H9 (cell line): Measurements from ENCODE around the gene ZMAT2. TPM values are rescaled to one million over a fixed set of nuclear protein-coding genes. Genes with fewer than 3 reads are reported as not detected.

Source experiments
- DNase-seq: peaks from one replicate; pipeline ENCODE4 v3.0.0-alpha.2; 2017
- H2AFZ ChIP-seq: one replicate; pipeline ENCODE4 v1.6.1; 2013; ENCODE audit warnings: mild to moderate bottlenecking, low read length, control low read depth, moderate library complexity
- H2AK5ac ChIP-seq: 2 replicates; pipeline ENCODE4 v1.6.1; 2013; ENCODE audit warnings: low read length, control low read depth, mixed read lengths; ENCODE audit not compliant: insufficient read length
- H2BK120ac ChIP-seq: one replicate; pipeline ENCODE4 v1.6.1; 2013; ENCODE audit warnings: low read depth, mild to moderate bottlenecking, low read length, control low read depth, inconsistent platforms; ENCODE audit not compliant: poor library complexity, severe bottlenecking
- H2BK12ac ChIP-seq: 2 replicates; pipeline ENCODE4 v1.6.1; 2013; ENCODE audit warnings: low read length, control low read depth, mixed read lengths, low read depth; ENCODE audit not compliant: insufficient read length
- H2BK15ac ChIP-seq: 2 replicates; pipeline ENCODE4 v1.6.1; 2013; ENCODE audit warnings: low read depth, low read length, control low read depth
- H2BK20ac ChIP-seq: one replicate; pipeline ENCODE4 v1.6.1; 2013; ENCODE audit warnings: low read depth, mild to moderate bottlenecking, low read length, control low read depth, inconsistent platforms; ENCODE audit not compliant: poor library complexity, severe bottlenecking
- H2BK5ac ChIP-seq: 2 replicates; pipeline ENCODE4 v1.6.1; 2013; ENCODE audit warnings: low read length, control low read depth, mixed read lengths; ENCODE audit not compliant: insufficient read length
- H3K14ac ChIP-seq: 2 replicates; pipeline ENCODE4 v1.6.1; 2013; ENCODE audit warnings: low read length, control low read depth; ENCODE audit not compliant: insufficient read depth
- H3K18ac ChIP-seq: 2 replicates; pipeline ENCODE4 v1.6.1; 2013; ENCODE audit warnings: low read depth, mild to moderate bottlenecking, mixed read lengths, low read length, control low read depth; ENCODE audit not compliant: insufficient read length
- H3K23ac ChIP-seq: 2 replicates; pipeline ENCODE4 v1.6.1; 2013; ENCODE audit warnings: low read length, control low read depth, mixed read lengths, low read depth; ENCODE audit not compliant: insufficient read length
- H3K23me2 ChIP-seq: 2 replicates; pipeline ENCODE4 v1.6.1; 2013; ENCODE audit warnings: low read depth, mild to moderate bottlenecking, mixed read lengths, low read length, control low read depth; ENCODE audit not compliant: insufficient read length, poor library complexity, severe bottlenecking
- H3K27ac ChIP-seq: 2 replicates; pipeline ENCODE4 v1.5.1; 2013; ENCODE audit warnings: low read length, control low read depth, mixed read lengths, low read depth; ENCODE audit not compliant: insufficient read length
- H3K27me3 ChIP-seq: 2 replicates; pipeline ENCODE4 v1.6.1; 2013; ENCODE audit warnings: low read length, control low read depth, inconsistent platforms; ENCODE audit not compliant: insufficient read depth
- H3K4ac ChIP-seq: 2 replicates; pipeline ENCODE4 v1.6.1; 2013; ENCODE audit warnings: low read depth, mild to moderate bottlenecking, control low read depth, inconsistent platforms, low read length, moderate library complexity
- H3K4me1 ChIP-seq: 2 replicates; pipeline ENCODE4 v1.6.1; 2013; ENCODE audit warnings: low read length, control low read depth, inconsistent platforms; ENCODE audit not compliant: insufficient read depth
- H3K4me2 ChIP-seq: 2 replicates; pipeline ENCODE4 v1.6.1; 2013; ENCODE audit warnings: low read length, control low read depth, mixed read lengths; ENCODE audit not compliant: insufficient read length, insufficient read depth
- H3K56ac ChIP-seq: 2 replicates; pipeline ENCODE4 v1.6.1; 2013; ENCODE audit warnings: low read depth, mild to moderate bottlenecking, mixed read lengths, low read length, control low read depth; ENCODE audit not compliant: insufficient read length
- H3K79me1 ChIP-seq: 2 replicates; pipeline ENCODE4 v1.6.1; 2013; ENCODE audit warnings: low read depth, mild to moderate bottlenecking, moderate library complexity, low read length, control low read depth, inconsistent platforms; ENCODE audit not compliant: insufficient read depth, poor library complexity, severe bottlenecking
- H3K79me2 ChIP-seq: 2 replicates; pipeline ENCODE4 v1.6.1; 2013; ENCODE audit warnings: low read length, control low read depth, inconsistent platforms; ENCODE audit not compliant: insufficient read depth
- H3K9ac ChIP-seq: 2 replicates; pipeline ENCODE4 v1.6.1; 2013; ENCODE audit warnings: low read length, control low read depth, mixed read lengths; ENCODE audit not compliant: insufficient read length; ENCODE audit errors: extremely low read depth
- H3K9me3 ChIP-seq: one replicate; pipeline ENCODE4 v1.6.1; 2013; ENCODE audit warnings: low read depth, low read length, inconsistent platforms; ENCODE audit not compliant: control insufficient read depth
- H3T11ph ChIP-seq: one replicate; pipeline ENCODE4 v1.6.1; 2013; ENCODE audit warnings: mild to moderate bottlenecking, low read length, control low read depth, inconsistent platforms
- H4K20me1 ChIP-seq: one replicate; pipeline ENCODE4 v1.6.1; 2013; ENCODE audit not compliant: control insufficient read depth, insufficient read length, insufficient read depth
- H4K5ac ChIP-seq: 2 replicates; pipeline ENCODE4 v1.6.1; 2013; ENCODE audit warnings: low read depth, mild to moderate bottlenecking, mixed read lengths, low read length, control low read depth; ENCODE audit not compliant: insufficient read length
- H4K8ac ChIP-seq: replicated peaks from 2 replicates; pipeline ENCODE4 v1.6.1; 2013; ENCODE audit warnings: low read length, control low read depth, mixed read lengths, low read depth; ENCODE audit not compliant: insufficient read length
- H4K91ac ChIP-seq: 2 replicates; pipeline ENCODE4 v1.6.1; 2013; ENCODE audit warnings: low read depth, mild to moderate bottlenecking, moderate library complexity, mixed read lengths, low read length, control low read depth; ENCODE audit not compliant: insufficient read length
- H3K27ac Mint-ChIP-seq, 3 experiments: 2 replicates in 2 of 3; 3 replicates in 1 of 3; pipeline ENCODE4 v1.8.0; 2020 to 2021; ENCODE audit warnings: mixed read lengths in 3 of 3, mild to moderate bottlenecking in 1 of 3, moderate library complexity in 1 of 3
- H3K27me3 Mint-ChIP-seq: 2 replicates; pipeline ENCODE4 v1.8.0; 2021; ENCODE audit warnings: low read depth, mild to moderate bottlenecking, moderate library complexity, mixed read lengths
- H3K36me3 Mint-ChIP-seq, 3 experiments: 2 replicates in 2 of 3; 3 replicates in 1 of 3; pipeline ENCODE4 v1.8.0; 2020 to 2021; ENCODE audit warnings: low read depth in 3 of 3, mixed read lengths in 3 of 3; ENCODE audit not compliant: insufficient read depth in 1 of 3
- H3K4me1 Mint-ChIP-seq, 2 experiments: 2 replicates each; pipeline ENCODE4 v1.8.0; 2020; ENCODE audit warnings: mixed read lengths in 2 of 2
- H3K4me3 Mint-ChIP-seq, 2 experiments: 2 replicates in 1 of 2; 3 replicates in 1 of 2; pipeline ENCODE4 v1.8.0; 2020 to 2021; ENCODE audit warnings: mild to moderate bottlenecking in 2 of 2, mixed read lengths in 2 of 2, moderate library complexity in 1 of 2
- H3K9me3 Mint-ChIP-seq, 2 experiments: 2 replicates in 1 of 2; 3 replicates in 1 of 2; pipeline ENCODE4 v1.8.0; 2020; ENCODE audit warnings: mild to moderate bottlenecking in 2 of 2, mixed read lengths in 2 of 2, moderate library complexity in 1 of 2
- WGBS: extraction: QIAGEN DNeasy Blood & Tissue Kit; methylation state at CpG from one replicate; pipeline ENCODE4 v1.1.7; 2013; ENCODE audit warnings: missing lambda C conversion rate, low lambda C conversion rate, mixed read lengths; ENCODE audit not compliant: insufficient read length; ENCODE audit errors: extremely low coverage; 5-methylcytosine and 5-hydroxymethylcytosine counted together
- total RNA-seq: library from RNA; stranded (reverse); gene quantifications from 2 replicates; pipeline ENCODE4 v1.2.1, GENCODE V29; 2021
- TF ChIP-seq, protein P1 (sequence below): fragments of 200-600 bp; sonication (generic); conservative IDR thresholded peaks from 3 replicates; pipeline ENCODE4 v1.8.0; 2021; ENCODE audit warnings: antibody characterized with exemption, mild to moderate bottlenecking

Gene ZMAT2
- total RNA-seq, 1 experiment from 2014 or later, result 61.8 TPM

DNA sequence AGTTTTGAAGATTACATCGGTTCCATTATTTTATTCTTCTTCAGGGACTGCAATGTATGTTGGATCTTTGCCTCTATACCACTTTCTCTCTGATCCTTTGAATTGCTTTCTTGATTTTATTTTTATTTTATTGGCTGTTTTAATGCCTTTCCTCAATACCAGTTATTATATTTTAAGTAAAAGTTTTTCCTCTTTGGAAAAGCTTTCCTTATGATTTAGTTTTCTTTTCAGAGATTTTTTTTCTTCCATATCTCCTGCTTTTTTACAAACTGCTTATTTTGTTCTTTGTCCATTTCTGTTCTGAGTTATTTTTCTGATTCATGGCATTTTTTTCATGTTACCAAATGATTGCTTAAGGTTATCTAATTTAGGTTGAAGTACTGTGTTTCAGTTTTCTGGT lies 11.5 kb downstream of the ZMAT2 start:
- Histone ChIP-seq H3K4me2 (no peak overlapping the region), H4K5ac (no peak overlapping the region), H2BK120ac (no peak overlapping the region), H2AK5ac (no peak overlapping the region), H2BK15ac (no peak overlapping the region), H3K18ac (no peak overlapping the region), H3K27ac (no peak overlapping the region), H2AFZ (no peak overlapping the region), H4K91ac (no peak overlapping the region), H3K9ac (no peak overlapping the region), H3K79me2 (no peaks in the 10 kb centered on the region), H3K23me2 (peaks cover 2% of the 10 kb centered on the region), H2BK5ac (no peak overlapping the region), H3K4me1 (no peaks in the 10 kb centered on the region), H3K27me3 (no peaks in the 10 kb centered on the region), H4K8ac (no peak overlapping the region), H2BK20ac (no peak overlapping the region), H3K56ac (no peak overlapping the region), H2BK12ac (no peak overlapping the region), H3K23ac (no peak overlapping the region), H3K9me3 (no peaks in the 10 kb centered on the region), H3K14ac (no peak overlapping the region), H3K4ac (no peak overlapping the region), H3K79me1 (no peaks in the 10 kb centered on the region), H3T11ph (no peak overlapping the region), H4K20me1 (no peaks in the 10 kb centered on the region)
- Mint-ChIP-seq H3K36me3 (peaks cover 0 to 5% (median 0%) of the 10 kb centered on the region in 3 experiments; a peak in 3 of 7 replicates), H3K9me3 (no peaks in the 10 kb centered on the region; a peak in 1 of 5 replicates), H3K4me1 (peaks cover 6 to 12% of the 10 kb centered on the region in 2 experiments), H3K4me3 (peak overlapping the region in 1 of 2 experiments; percentile 79; a peak in 1 of 5 replicates), H3K27me3 (peaks cover 6% of the 10 kb centered on the region), H3K27ac (no peak overlapping the region)
- no peak for DNase-seq
- no CpG with 5 or more reads among the region's 1 CpG for WGBS
- TF ChIP-seq, protein P1, sequence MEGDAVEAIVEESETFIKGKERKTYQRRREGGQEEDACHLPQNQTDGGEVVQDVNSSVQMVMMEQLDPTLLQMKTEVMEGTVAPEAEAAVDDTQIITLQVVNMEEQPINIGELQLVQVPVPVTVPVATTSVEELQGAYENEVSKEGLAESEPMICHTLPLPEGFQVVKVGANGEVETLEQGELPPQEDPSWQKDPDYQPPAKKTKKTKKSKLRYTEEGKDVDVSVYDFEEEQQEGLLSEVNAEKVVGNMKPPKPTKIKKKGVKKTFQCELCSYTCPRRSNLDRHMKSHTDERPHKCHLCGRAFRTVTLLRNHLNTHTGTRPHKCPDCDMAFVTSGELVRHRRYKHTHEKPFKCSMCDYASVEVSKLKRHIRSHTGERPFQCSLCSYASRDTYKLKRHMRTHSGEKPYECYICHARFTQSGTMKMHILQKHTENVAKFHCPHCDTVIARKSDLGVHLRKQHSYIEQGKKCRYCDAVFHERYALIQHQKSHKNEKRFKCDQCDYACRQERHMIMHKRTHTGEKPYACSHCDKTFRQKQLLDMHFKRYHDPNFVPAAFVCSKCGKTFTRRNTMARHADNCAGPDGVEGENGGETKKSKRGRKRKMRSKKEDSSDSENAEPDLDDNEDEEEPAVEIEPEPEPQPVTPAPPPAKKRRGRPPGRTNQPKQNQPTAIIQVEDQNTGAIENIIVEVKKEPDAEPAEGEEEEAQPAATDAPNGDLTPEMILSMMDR, result no peak
